Measurements from ENCODE around the gene HIF1AN. TPM values are rescaled to one million over a fixed set of nuclear protein-coding genes. Genes with fewer than 3 reads are reported as not detected.

HIF1AN gene
- total and polyA plus RNA-seq, 2 donors (not counting 1 experiment from before 2014, with no cell fraction given) = 7.3 to 65.6 TPM

DNA sequence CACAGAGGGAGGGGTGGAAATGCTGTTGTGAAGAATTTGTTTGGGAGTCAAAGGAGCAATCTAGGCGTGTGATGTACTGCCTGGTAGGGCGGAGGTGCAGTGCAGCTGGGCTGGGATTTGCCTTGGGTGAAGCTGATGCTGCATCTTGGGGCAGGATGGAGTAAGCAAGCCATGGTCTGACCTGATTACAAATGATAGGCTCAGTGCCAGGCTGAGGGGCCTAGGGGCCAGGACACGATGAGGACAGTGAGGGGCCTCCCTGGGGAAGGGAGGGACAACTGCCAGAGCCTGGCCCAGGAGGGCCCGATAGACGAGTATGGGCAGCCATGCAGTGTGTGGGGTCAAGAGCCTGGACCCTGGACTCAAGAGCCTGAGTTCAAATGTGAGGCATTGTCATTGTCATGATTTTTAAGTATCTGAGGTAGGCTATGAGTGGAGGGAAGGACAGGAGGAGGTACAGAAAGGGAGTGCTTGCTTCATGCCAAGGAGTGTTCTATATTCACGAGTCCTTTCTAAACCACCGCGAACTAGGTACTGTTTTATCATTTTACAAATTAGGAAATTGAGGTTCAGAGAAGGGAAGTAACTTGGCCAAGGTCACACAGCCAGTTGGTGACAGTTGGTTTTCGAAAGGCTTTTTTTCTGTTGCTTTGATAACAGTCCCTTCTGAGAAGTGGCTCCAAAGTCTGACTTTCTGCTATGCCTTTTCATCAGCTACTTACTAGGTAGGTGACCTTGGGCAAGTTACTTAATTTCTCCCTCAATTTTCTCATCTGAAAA, 29.7 kb downstream of the HIF1AN start:
- no peaks in the 10 kb centered on the region for H4K20me1 ChIP-seq (ENCODE audit: control insufficient read depth, insufficient read depth, low read length, poor library complexity, severe bottlenecking)
- H3K27ac ChIP-seq (ENCODE audit: low read length in 2 of 2) = no peak overlapping the region
- TF ChIP-seq, protein P1, sequence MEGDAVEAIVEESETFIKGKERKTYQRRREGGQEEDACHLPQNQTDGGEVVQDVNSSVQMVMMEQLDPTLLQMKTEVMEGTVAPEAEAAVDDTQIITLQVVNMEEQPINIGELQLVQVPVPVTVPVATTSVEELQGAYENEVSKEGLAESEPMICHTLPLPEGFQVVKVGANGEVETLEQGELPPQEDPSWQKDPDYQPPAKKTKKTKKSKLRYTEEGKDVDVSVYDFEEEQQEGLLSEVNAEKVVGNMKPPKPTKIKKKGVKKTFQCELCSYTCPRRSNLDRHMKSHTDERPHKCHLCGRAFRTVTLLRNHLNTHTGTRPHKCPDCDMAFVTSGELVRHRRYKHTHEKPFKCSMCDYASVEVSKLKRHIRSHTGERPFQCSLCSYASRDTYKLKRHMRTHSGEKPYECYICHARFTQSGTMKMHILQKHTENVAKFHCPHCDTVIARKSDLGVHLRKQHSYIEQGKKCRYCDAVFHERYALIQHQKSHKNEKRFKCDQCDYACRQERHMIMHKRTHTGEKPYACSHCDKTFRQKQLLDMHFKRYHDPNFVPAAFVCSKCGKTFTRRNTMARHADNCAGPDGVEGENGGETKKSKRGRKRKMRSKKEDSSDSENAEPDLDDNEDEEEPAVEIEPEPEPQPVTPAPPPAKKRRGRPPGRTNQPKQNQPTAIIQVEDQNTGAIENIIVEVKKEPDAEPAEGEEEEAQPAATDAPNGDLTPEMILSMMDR (IDR thresholded peaks at IDR 0.05) = no peak
- no peak for TF ChIP-seq EZH2 (IDR thresholded peaks at IDR 0.05; ENCODE audit: borderline replicate concordance, insufficient read depth, low read depth, low read length, poor library complexity, severe bottlenecking)
- ChIA-PET POLR2A (no interaction called here), CTCF (no interaction called here)
- H3K9me3 ChIP-seq (ENCODE audit: control extremely low read depth in 1 of 3, control insufficient read depth in 2 of 3, insufficient read depth in 1 of 3, low read length in 2 of 3) = peaks cover 0 to 15% (median 0%) of the 10 kb centered on the region in 3 donors
- WGBS (ENCODE audit: insufficient coverage) = 83% methylated on average over 9 of the region's 9 CpGs
- Mint-ChIP-seq H3K4me3 (no peak overlapping the region), H3K27me3 (peaks cover 58% of the 10 kb centered on the region), H3K9me3 (ENCODE audit: insufficient read depth) (no peaks in the 10 kb centered on the region), H3K4me1 (peaks cover 20% of the 10 kb centered on the region), H3K27ac (no peak overlapping the region)
- H2AFZ ChIP-seq (ENCODE audit: insufficient read depth, low read depth, low read length, poor library complexity, severe bottlenecking) = no peak overlapping the region
- H3K4me1 ChIP-seq (ENCODE audit: control insufficient read depth in 2 of 2, insufficient read depth in 2 of 2, low read length in 2 of 2) = peaks cover 17 to 20% of the 10 kb centered on the region in 2 donors
- H3K27me3 ChIP-seq (replicated peaks in 1 of 4; ENCODE audit: control extremely low read depth in 1 of 4, control insufficient read depth in 3 of 4, insufficient read depth in 4 of 4, low read length in 3 of 4) = peaks cover 0 to 62% (median 33%) of the 10 kb centered on the region in 4 experiments
- no peak overlapping the region for H3K9ac ChIP-seq (ENCODE audit: low read length)
- H3K4me3 ChIP-seq (ENCODE audit: control extremely low read depth in 1 of 5, extremely low read depth in 1 of 5, insufficient read depth in 1 of 5, low read depth in 2 of 5, low read length in 4 of 5) = no peak overlapping the region
- DNase-seq (no peak), ATAC-seq (ENCODE audit: low read depth) (no peak)
- no peaks in the 10 kb centered on the region for H3K36me3 ChIP-seq (replicated peaks in 1 of 2; ENCODE audit: control extremely low read depth in 1 of 2, control insufficient read depth in 1 of 2, extremely low read depth in 1 of 2, insufficient read depth in 2 of 2, low read length in 1 of 2)
- no peak overlapping the region for H3K4me2 ChIP-seq (replicated peaks; ENCODE audit: low read depth, low read length, poor library complexity, severe bottlenecking)
- intact Hi-C loops (cut with micrococcal nuclease) = no loop called here
- no peaks in the 10 kb centered on the region for H3K79me2 ChIP-seq (ENCODE audit: control insufficient read depth, insufficient read depth, low read length)

DNA sequence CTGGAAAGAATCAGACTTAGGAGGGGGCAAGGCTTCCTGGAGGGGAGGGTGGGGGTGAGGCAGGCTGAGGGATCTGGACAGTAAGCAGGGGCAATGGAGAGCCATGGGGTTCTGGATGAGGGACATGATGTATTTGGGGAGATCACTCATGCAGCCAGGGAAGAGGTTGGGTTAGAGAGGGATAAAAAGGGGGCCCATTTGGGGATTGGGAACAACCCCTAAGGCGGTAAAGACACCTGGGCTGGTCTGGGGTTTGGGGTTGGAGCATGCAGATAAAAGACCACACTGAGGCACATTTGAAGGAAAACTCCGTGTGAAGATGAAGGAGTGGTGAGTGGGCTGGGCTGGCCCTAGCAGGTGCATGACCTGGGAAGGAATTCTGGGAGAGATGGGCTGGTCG, 30.8 kb downstream of the HIF1AN start:
- Mint-ChIP-seq H3K27ac (no peak overlapping the region), H3K27me3 (peaks cover 53% of the 10 kb centered on the region), H3K4me1 (peaks cover 14% of the 10 kb centered on the region), H3K9me3 (ENCODE audit: insufficient read depth) (no peaks in the 10 kb centered on the region), H3K4me3 (no peak overlapping the region)
- ChIA-PET POLR2A (no interaction called here), CTCF (no interaction called here)
- Histone ChIP-seq H3K79me2 (ENCODE audit: control insufficient read depth, insufficient read depth, low read length) (no peaks in the 10 kb centered on the region), H3K4me1 (ENCODE audit: control insufficient read depth in 2 of 2, insufficient read depth in 2 of 2, low read length in 2 of 2) (peaks cover 15 to 16% of the 10 kb centered on the region in 2 donors), H2AFZ (ENCODE audit: insufficient read depth, low read depth, low read length, poor library complexity, severe bottlenecking) (no peak overlapping the region), H3K9me3 (ENCODE audit: control extremely low read depth in 1 of 3, control insufficient read depth in 2 of 3, insufficient read depth in 1 of 3, low read length in 2 of 3) (peaks cover 0 to 15% (median 0%) of the 10 kb centered on the region in 3 donors), H4K20me1 (ENCODE audit: control insufficient read depth, insufficient read depth, low read length, poor library complexity, severe bottlenecking) (no peaks in the 10 kb centered on the region), H3K4me2 (replicated peaks; ENCODE audit: low read depth, low read length, poor library complexity, severe bottlenecking) (no peak overlapping the region), H3K27me3 (replicated peaks in 1 of 4; ENCODE audit: control extremely low read depth in 1 of 4, control insufficient read depth in 3 of 4, insufficient read depth in 4 of 4, low read length in 3 of 4) (peaks cover 0 to 71% (median 34%) of the 10 kb centered on the region in 4 experiments), H3K27ac (ENCODE audit: low read length in 2 of 2) (no peak overlapping the region), H3K36me3 (replicated peaks in 1 of 2; ENCODE audit: control extremely low read depth in 1 of 2, control insufficient read depth in 1 of 2, extremely low read depth in 1 of 2, insufficient read depth in 2 of 2, low read length in 1 of 2) (no peaks in the 10 kb centered on the region), H3K4me3 (ENCODE audit: control extremely low read depth in 1 of 5, extremely low read depth in 1 of 5, insufficient read depth in 1 of 5, low read depth in 2 of 5, low read length in 4 of 5) (no peak overlapping the region), H3K9ac (ENCODE audit: low read length) (no peak overlapping the region)
- WGBS (ENCODE audit: insufficient coverage) = 65% methylated on average over 2 of the region's 3 CpGs
- DNase-seq (no peak), ATAC-seq (ENCODE audit: low read depth) (no peak)
- intact Hi-C loops (cut with micrococcal nuclease) = no loop called here
- TF ChIP-seq EZH2 (IDR thresholded peaks at IDR 0.05; ENCODE audit: borderline replicate concordance, insufficient read depth, low read depth, low read length, poor library complexity, severe bottlenecking) = no peak
- TF ChIP-seq, protein P1 (IDR thresholded peaks at IDR 0.05) = no peak

Data from B cell (primary cell).